Measurements from ENCODE around the gene ENTPD6.
"Not testable (repeated sequence)": the region's sequence is repeated elsewhere in the genome, so short reads cannot be mapped to it uniquely, and the experiment has no call there.

The ENTPD6 gene

DNA sequence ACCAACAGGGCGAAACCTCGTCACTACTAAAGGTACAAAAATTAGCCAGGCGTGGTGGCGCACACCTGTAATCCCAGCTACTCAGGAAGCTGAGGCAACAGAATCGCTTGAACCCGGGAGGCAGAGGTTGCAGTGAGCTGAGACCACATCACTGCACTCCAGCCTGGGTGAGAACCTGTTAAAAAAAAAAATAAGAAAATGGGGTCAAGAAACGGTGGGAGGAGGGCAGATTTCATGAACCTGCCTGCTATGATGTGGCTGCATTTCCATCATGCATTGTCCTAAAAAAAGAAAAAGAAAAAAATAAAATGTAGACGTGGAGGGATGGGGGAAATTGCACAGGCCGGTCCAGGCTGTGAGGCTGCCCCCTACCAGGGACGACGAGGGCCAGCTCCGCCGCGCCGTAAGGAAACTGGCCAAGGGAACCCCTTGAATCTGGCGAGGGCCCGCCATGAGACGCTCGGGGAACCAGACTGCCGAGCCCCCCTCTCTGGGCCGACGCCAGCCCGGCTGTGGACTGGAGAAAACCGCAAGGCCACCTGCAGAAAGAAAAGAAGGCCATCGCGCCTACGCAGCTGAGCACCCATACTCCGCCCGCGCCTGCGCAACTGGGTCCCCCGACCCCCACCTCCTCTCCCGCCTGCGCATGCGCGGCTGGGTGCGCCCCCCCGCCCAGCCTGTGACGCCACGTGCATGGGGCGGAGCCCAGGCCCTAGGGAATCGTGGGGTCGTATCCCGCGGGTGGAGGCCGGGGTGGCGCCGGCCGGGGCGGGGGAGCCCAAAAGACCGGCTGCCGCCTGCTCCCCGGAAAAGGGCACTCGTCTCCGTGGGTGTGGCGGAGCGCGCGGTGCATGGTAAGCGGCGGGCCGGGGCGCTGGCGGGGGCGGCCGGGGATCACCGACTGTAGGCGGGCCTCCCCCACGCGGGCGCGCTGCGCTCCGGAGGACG, at the start of gene ENTPD6:
Gene ENTPD6 (plus strand): TSS at position 699 of the 948 bp plus-strand sequence. CDS start 10,825 bp downstream, outside the sequence.
- DNase-seq (ENCODE audit: low read depth in 2 of 2) = peak; percentile 91 to 92

DNA sequence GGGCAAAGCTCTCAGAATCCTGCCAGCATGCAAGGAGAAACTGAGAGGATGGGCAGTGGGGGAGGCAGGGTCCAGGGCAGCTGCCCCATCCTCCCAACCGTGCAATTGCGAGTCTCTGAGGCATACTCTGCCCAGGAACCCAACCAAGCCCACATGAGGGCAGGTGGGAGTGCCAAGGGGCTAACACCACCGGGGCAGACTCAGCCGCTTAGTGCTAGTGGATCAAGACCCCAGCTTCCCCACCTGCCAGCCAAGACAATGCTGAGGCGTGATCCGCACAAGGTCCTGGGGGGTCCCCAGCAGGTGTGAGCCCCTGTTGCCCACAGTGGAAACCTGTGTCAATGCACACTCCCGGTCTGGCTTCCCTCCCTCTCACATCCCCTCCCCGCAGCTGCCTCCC, 48.5 kb upstream of the ENTPD6 start:
- no peak for DNase-seq (ENCODE audit: low read depth in 2 of 2)

DNA sequence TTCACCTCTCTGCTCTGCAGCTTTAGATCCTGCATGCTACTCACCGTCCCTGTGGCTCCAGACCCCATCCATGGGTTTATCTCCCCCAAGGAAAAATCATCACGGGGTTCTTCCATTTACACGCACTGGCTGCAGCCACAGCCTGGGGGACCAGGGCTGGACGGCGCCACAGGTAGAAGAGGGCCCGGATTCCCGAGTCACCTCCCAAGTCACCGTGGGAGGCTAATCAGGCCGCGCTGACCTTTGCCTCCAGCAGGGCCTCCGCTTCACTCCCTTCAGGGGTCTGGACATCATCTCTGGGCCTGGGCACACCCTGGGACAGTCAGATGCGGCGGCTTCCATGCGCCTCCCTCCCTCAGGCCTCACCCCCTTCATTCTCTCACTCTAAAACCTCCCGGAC, 47.8 kb upstream of the ENTPD6 start:
- DNase-seq (ENCODE audit: low read depth in 2 of 2) = no peak

DNA sequence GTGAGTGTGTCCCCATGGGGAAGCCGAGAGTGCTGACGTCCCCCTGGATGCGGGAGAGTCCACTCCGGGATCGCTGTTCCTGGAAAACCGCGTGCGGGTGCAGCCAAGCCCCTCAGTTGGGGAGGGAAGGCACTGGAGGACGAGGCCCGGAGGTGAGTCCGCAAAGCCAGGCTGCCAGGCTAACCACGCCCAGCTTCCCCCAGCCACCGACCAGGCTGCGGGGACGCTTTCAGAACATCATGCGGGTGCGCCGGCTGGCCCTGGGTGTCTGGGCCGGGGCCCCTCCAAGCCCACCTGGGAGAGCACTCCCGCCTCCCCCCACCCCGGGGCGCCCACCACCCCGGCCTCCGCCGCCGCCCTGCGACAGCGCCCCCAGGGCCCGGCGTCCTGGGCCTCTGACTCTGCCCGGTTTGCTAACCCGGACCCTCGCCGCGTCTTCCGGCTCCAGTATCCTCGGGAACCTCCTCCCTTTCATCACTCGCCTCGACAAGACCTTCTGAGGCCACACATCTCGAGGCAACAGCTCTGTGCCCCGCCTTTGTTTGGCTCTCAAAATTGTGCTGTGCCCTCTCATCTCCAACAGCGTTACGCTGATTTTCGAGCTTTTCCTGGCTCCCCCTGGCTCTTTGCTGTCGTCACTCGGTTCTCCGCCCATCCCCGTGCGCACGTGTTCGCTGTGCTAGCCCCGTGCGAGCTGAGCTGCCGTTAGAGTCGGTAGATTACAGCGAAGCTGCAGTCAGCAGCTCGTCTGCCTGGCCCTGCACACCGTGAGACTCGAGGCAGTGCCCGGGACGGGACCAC, 47.1 kb upstream of the ENTPD6 start:
- DNase-seq (ENCODE audit: low read depth in 2 of 2) = peak; percentile 26 to 45

DNA sequence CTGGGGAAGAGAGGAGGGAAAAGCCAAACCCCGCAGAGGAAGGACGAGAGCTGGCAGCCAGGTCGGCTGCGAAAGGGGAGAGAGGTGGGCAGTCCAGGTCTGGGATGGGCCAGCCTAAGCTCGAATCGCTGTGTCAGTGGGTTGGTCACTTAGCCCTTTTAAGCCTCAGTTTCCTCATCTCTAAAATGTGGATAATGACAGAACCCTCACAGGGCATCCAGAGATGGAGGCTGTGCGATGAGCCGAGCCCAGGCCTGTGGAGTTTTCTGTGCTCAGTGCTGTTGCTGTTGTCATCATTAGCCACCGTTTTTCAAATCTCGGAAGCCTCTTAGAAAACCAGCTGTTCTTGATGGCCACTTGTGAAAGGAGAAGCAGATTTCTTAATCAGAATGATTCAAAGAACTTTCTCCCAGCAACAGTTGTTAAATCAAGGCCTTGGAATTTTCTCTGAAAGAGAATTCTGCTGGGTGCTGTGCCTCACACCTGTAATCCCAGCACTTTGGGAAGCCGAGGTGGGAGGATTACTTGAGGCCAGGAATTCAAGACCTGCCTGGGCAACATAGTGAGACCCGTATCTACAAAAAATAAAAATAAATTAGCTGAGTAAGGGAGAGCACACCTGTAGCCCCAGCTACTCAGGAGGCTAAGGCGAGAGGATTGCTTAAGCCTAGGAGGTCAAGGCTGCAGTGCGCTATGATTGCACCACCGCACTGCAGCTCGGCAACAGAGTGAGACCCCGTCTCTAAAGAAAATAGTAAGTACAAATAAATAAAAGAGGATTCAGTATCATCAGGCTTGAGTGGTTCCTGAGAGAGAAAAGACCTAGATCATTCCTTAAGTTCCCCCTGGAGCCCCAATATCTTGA, 46.3 kb upstream of the ENTPD6 start:
- no peak for DNase-seq (ENCODE audit: low read depth in 2 of 2)

DNA sequence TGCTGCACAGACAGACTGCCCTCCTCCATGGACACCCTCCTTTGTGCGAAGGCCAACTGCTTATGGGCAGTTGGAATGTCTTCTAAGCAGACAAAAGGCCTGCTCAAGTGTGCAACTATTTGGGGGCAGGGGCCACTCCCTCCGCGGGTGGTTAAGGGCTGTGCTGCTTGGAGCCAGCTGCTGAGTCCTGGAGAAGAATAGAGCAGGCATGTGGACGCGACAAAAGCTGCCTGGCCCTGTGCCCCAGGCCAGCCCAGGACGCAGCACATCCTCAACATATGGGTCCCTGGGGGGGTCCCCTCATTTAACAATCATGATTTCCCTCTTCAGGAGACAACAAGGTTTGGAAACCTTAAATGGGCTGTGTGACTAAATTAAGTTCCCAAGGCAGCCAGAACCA, 45.5 kb upstream of the ENTPD6 start:
- no peak for DNase-seq (ENCODE audit: low read depth in 2 of 2)

DNA sequence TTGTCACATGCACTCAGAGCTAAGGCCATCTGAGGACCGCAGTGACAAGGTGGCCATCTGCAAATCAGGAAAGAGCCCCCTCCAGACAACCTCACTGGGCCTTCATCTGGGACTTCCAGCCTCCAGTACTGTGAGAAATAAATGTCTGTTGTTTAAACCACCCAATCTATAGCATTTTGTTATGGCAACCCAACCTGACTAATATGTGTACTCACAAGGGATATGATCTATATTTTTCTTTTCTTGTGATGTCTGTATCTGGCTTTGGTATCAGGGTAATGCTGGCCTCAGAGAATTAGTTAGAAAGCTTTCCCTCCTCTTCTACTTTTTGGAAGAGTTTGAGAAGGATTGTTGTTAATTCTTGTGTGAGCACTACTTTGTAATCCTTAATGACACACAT, 37.5 kb upstream of the ENTPD6 start:
- no peak for DNase-seq (ENCODE audit: low read depth in 2 of 2)

DNA sequence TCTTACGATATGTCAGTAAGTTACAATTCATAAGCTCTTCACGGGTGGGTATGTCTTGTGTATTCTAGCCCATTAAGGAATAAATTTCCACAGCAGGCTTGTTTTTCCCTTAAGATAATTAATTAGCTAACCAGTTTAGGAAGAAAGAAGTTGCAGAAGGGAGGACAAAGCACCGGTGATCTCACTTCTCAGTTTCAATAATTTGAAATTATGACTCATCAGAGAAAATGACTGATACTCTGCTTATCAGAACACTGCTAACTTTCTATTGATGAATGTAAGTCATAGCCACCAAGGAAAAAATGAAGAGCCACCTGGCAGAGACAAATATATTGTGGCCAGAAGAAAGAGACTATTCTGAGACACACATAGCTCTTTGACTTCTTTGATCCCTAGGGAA, 35.0 kb upstream of the ENTPD6 start:
- no peak for DNase-seq (ENCODE audit: low read depth in 2 of 2)

DNA sequence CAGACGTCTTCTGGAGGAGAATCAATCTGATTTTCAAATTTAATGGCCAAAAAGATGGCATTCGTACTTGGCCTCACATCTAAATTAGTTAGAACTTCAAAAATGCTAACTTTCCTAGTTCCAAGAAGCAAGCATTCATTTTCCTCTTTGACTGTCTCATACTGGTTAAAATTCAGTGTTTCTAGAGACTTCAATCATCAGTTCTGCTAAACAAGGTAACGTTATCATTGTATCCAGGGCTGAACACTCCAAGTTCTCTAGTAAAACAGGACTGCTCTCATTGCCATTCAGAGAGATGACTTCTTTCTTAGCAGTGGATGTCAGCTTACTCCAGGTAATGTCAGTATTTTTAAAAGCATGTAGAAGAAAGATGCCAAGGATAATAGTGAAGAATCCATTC, 34.6 kb upstream of the ENTPD6 start:
- DNase-seq (ENCODE audit: low read depth in 2 of 2) = no peak

DNA sequence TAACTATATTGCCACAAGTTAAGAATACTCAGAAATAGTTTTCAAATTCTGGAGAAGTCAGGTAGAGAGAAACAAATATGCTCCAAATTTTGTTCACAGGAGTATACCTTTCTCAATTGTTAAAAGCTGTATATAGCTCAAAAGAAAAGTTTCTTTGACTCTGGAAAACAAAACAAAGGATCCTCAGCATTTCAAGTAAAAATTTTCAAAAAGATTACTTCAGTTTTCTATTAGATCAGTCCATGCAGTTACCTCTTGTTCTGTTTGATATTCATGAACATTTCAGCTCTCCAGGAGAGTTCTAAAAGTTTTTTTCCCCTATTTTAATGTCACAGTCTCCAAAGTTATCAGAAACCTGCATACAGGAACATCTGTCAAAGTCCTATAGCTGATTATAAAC, 30.4 kb upstream of the ENTPD6 start:
- no peak for DNase-seq (ENCODE audit: low read depth in 2 of 2)

DNA sequence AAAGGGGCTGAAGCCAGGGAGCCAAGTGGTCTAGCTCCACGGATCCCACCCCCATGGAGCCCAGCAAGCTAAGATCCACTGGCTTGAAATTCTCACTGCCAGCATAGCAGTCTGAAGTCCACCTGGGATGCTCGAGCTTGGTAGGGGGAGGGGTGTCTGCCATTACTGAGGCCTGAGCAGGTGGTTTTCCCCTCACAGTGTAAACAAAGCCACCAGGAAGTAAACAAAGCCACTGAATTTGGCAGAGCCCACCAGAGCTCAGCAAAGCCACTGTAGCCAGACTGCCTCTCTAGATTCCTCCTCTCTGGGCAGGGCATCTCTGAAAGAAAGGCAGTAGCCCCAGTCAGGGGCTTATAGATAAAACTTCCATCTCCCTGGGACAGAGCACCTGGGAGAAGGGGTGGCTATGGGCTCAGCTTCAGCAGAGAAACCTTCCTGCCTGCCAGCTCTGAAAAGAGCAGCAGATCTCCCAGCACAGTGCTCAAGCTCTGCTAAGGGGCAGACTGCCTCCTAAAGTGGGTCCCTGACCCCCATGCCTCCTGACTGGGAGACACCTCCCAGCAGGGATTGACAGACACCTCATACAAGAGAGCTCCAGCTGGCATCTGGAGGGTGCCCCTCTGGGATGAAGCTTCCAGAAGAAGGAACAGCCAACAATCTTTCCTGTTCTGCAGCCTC, 29.3 kb upstream of the ENTPD6 start:
- DNase-seq (ENCODE audit: low read depth in 2 of 2) = not testable (repeated sequence)

DNA sequence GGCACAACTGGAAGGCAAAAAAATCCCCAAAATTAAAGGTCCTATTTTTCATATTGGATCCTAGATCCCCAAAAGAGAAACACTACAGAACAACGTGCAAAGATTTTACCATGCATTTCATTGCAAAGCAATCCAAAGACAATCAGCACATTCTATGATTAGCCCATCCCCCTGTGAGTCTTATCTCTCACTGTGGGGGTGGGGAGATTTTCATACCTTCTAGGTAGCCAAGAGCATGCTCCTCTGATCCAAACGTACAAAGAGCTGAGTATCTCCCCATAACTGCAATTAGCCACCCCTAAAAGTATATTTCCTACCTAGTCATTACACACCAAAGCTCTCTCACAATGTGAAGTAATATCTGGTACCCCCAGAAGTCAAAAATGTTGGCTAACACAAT, 22.2 kb upstream of the ENTPD6 start:
- no peak for DNase-seq (ENCODE audit: low read depth in 2 of 2)

DNA sequence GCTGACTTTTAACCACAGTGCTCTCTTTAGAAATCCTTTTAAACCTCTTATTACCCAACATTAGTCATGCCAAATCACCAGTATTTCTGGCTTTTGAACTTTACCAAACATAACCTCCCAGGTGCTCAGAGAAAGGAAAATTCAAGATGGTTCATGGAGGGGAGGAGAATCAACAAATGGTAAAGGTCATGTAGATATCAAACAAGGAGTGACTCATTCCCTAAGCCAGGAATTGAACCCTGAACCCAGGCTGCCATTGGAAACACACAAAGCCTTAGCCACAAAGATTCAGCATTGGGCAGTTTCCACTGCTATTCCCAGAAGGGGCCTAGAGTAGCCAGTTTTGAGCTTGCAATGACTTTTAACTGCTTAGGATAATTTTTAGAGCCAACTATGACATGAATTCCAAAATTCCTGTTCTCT, 21.6 kb upstream of the ENTPD6 start:
- DNase-seq (ENCODE audit: low read depth in 2 of 2) = no peak

DNA sequence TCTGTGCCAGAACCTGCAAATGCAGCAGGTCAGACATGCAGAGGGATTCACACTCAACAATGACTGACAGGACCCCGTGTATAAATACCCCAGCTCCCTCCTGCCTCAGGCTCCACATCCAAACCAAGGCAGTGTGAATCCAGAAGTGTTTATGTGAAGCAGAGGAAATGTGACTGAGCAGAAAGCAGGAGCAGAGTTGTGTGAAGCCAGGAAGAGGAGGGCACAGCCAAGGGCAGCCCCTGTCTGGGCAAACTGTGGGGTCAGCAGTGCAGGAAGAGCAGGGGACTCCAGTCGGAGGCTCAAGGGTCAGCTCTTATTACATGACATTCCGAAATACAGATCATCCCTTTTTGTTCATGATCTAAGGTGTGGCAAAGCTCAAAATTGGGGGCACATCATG, 19.3 kb upstream of the ENTPD6 start:
- no peak for DNase-seq (ENCODE audit: low read depth in 2 of 2)

DNA sequence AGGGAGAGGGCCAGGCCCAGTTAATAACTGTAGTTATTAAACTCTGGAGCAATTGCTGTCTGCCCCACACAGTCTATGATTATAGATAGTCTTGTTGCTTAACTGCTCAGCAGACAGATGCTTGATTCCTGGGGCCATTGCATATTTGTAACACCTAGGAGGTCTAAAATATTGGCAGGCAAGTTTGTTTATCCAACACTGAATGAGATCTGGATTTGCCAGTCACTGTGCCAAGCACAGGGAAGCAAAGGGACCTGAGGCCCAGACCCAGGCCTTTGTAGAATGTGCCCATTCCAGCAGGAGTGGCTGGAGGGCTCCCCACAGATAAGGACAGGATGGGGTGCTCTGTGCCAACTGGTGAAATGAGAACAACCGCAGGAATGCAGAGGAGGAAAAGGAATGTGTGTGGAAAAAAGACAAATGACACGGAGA, 17.6 kb upstream of the ENTPD6 start:
- no peak for DNase-seq (ENCODE audit: low read depth in 2 of 2)

DNA sequence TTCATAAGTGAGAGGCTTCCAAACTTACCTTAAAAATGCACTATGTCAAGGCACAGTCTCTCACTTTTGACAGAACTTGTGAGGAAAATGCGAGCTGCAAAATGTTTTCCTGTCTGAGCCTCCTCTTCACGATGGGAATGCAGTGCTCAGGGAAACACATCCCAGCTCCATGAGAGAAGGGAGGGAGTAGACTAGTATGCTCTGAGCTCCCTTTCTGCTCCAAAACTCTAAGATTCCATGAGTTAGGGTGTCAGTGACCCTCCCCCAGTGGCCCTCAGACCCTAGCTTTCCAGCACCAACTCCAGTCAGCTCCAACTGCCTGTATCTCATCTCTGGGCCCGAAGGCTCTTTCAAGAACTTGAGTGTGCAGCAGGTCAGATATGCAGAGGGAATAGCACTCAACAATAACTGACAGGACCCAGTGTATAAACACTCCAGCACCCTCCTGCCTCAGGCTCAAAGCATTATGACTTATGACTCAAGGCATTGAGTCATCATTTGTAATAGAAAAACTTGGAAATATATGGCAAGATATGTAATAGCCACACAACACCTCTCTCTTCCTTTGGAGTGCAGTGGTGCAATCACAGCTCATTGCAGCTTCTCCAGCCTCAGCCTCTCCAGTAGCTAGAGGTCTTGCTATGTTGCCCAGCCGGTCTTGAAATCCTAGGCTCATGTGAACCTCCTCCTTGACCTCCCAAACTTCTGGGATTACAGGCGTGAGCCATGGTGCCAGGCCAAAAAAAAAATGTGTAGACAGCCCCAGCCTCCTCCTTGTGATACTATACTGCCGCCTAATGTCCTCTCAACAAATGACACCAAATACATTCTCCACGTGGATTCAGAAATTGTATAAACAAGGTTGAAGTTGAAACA, 16.7 kb upstream of the ENTPD6 start:
- DNase-seq (ENCODE audit: low read depth in 2 of 2) = no peak

DNA sequence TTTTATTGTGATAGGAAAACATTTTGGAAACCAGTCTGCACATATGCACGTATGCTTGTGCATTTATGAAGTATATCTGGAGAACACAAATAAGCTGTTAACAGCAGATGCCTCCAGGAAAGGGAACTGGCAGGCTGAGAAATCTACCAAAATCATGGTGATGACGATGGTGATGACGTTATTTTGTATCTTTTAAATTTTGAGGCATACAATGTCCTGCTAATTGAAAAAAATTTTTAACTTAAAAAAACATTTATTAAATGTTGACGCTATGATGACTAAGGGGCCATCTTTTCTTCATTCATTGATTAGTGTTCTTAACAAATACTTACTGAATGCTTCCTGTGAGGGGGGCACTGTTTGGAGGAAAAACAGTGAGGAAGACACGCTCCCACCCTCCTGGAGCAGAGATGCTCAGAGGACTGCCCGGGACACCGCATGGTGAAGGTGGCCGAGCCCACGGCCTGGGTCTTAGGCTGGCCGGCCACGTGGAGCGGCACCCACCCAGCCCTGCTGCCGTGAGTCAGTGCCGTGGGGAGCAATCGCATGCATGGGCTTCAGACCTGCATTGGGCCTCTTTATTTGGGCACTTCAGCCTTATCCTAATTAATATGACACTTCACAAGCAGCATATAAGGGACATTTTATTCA, 15.9 kb upstream of the ENTPD6 start:
- no peak for DNase-seq (ENCODE audit: low read depth in 2 of 2)

DNA sequence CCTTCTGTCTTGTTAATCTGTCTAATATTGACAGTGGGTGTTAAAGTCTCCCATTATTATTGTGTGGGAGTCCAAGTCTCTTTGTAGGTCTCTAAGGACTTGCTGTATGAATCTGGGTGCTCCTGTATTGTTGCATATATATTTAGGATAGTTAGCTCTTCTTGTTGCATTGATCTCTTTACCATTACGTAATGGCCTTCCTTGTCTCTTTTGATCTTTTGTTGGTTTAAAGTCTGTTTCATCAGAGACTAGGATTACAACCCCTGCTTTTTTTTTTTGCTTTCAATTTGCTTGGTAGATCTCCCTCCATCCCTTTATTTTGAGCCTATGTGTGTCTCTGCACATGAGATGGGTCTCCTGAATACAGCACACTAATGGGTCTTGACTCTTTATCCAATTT, 11.1 kb upstream of the ENTPD6 start:
- DNase-seq (ENCODE audit: low read depth in 2 of 2) = not testable (repeated sequence)

DNA sequence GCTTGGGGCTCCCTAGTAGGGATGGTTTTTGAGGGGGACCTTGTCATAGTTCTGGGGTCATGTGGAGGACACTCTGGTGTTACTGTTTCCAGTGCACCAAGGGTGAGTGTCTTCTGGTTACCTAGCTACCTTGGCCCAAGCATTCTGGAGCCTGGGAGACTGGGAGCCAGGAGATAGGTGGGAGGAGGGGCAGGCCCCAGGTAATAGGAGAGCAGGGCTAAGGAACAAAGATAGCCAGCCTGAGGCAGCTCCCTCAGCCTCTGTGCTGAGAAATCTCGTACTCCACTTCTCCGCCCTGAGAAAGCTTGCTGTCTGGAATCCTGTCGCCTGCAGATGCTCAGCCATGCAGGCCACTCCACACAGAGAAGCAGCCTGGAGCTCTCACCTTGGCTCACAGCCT, 8.3 kb upstream of the ENTPD6 start:
- no peak for DNase-seq (ENCODE audit: low read depth in 2 of 2)

DNA sequence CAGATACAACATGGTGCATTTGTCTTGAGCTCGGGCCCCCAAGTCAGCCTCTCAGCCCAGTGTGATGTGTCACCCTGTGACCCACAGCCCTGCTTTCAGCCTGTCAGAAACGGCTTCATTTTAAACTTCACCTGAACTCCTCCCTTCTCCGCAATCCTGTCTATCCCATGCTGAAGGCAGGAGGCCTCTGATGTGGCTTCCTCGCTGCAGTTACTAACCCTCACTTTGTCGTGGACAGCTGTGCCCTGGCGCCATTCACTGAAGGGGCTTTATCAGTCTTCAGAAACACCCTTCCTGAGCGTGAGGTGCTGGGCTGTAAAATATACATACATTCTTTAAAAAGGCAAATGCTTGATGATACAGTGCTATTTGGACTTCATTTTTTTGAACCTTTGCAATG, 7.9 kb upstream of the ENTPD6 start:
- no peak for DNase-seq (ENCODE audit: low read depth in 2 of 2)
